SKM-1 (cell line): ENCODE data around the gene ITFG1.

ENCODE experiments used
- DNase-seq: peaks from one replicate; lab custom pipeline; 2025; ENCODE audit not compliant: unreplicated experiment; lab: John Stamatoyannopoulos, UW

Gene ITFG1

GRCh38 chr16:47113130-47113529 is 347.7 kb downstream of the ITFG1 start:
- DNase-seq, result no peak

- no peak for DNase-seq
Observed at GRCh38 chr16:47110939-47111338, 349.9 kb downstream of the ITFG1 start.

- DNase-seq, result no peak
Observed at GRCh38 chr16:47109361-47109760, 351.5 kb downstream of the ITFG1 start.
